ENCODE measurements around the gene ATOH8. TPM values are rescaled to one million over a fixed set of nuclear protein-coding genes. Genes with fewer than 3 reads are reported as not detected.

Gene ATOH8
- total and polyA plus RNA-seq, 2 experiments from 2014 or later = 12.7 to 50.1 TPM

DNA sequence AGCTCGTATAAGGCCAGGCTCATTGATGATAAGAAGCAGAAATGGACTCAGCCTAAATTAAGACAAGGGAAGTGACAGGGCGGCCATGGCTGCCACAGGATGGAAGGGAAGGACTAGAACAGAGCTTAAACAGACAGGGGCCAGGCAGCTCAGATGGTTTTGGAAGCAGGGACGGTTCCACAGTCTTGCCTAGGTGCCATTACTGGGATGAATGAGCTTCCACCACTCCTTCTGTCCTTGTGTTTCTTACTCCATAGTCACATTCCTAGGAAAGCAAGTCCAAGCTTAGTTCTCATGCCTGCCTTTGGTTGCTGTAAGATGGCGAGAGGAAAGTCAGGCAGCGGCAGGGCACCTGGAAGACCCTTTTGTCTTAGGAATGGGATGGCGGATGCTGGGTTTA lies 47.7 kb upstream of the ATOH8 start:
- H3F3A ChIP-seq (ENCODE audit: insufficient read depth) = peaks cover 33% of the 10 kb centered on the region
- no peak for DNase-seq
- peak overlapping the region; percentile 44 for H3K27ac ChIP-seq
- TF ChIP-seq EZH2phosphoT487 (IDR thresholded peaks at IDR 0.05; ENCODE audit: insufficient read depth, low read depth) (no peak), EZH2 (IDR thresholded peaks at IDR 0.05; ENCODE audit: insufficient read depth, poor library complexity, severe bottlenecking) (no peak)
- H3K4me3 ChIP-seq = no peak overlapping the region
- H3K9ac ChIP-seq = no peak overlapping the region
- in situ Hi-C loops (cut with MboI) = no loop called here
- no peak overlapping the region for H2AFZ ChIP-seq
- 78 to 82% methylated on average over 6 of the region's 6 CpGs for WGBS, 2 experiments (ENCODE audit: low coverage in 1 of 2, low lambda C conversion rate in 2 of 2, missing lambda C conversion rate in 2 of 2)
- H3K9me2 ChIP-seq (ENCODE audit: insufficient read depth) = no peaks in the 10 kb centered on the region
- no peaks in the 10 kb centered on the region for H3K9me3 ChIP-seq (ENCODE audit: low read depth)
- H3K36me3 ChIP-seq (ENCODE audit: low read depth) = no peaks in the 10 kb centered on the region
- H3K4me1 ChIP-seq (ENCODE audit: insufficient read depth) = peaks cover 31% of the 10 kb centered on the region
- no peaks in the 10 kb centered on the region for H3K27me3 ChIP-seq (replicated peaks; ENCODE audit: insufficient read depth)
- no peak overlapping the region for H3K4me2 ChIP-seq (ENCODE audit: unreplicated experiment)
- no peaks in the 10 kb centered on the region for H3K79me2 ChIP-seq (ENCODE audit: insufficient read depth)
- H4K20me1 ChIP-seq (ENCODE audit: insufficient read depth) = no peaks in the 10 kb centered on the region

DNA sequence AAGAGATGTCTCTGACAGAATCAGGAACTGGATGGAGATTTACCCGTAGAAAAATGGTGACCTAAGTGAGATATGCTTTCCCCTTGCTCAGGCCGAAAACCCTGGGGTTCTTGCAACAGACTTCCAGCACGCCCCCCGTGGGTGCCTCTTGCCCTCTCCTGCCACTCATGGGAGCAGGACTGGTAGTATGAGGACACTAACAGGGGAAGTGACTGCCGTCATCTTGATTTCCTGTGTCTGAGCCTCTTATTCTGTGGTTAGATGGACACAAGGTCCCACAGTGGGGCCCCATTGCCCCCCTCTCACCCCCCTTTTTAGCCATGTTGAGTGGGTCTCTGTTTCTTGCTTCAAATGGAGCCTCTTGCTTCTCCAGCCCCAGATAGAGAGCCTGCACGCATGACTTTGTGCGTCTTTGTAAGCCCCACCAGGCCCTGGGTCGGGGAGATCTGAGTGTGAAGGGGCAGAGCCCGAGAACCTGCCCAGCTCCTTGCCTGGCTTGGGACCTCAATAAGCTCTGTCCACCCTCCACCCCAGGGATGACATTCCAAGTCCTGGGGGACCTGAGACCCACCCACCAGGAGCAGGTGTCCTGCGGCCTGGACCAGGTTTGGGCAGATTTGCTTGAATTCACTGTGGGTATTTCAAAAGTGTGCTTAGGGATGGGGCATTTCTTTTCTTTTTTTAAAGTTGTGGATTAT lies 47.0 kb upstream of the ATOH8 start:
- no peak overlapping the region for H3K27ac ChIP-seq
- no peak overlapping the region for H3K4me2 ChIP-seq (ENCODE audit: unreplicated experiment)
- H3K9me2 ChIP-seq (ENCODE audit: insufficient read depth) = no peaks in the 10 kb centered on the region
- no peak overlapping the region for H3K4me3 ChIP-seq
- H3K79me2 ChIP-seq (ENCODE audit: insufficient read depth) = no peaks in the 10 kb centered on the region
- no peaks in the 10 kb centered on the region for H3K36me3 ChIP-seq (ENCODE audit: low read depth)
- H2AFZ ChIP-seq = no peak overlapping the region
- H3K9ac ChIP-seq = no peak overlapping the region
- no peaks in the 10 kb centered on the region for H4K20me1 ChIP-seq (ENCODE audit: insufficient read depth)
- H3K9me3 ChIP-seq (ENCODE audit: low read depth) = no peaks in the 10 kb centered on the region
- 79 to 81% methylated on average over 10 of the region's 10 CpGs for WGBS, 2 experiments (ENCODE audit: low coverage in 1 of 2, low lambda C conversion rate in 2 of 2, missing lambda C conversion rate in 2 of 2)
- TF ChIP-seq EZH2 (IDR thresholded peaks at IDR 0.05; ENCODE audit: insufficient read depth, poor library complexity, severe bottlenecking) (no peak), EZH2phosphoT487 (IDR thresholded peaks at IDR 0.05; ENCODE audit: insufficient read depth, low read depth) (no peak)
- DNase-seq = no peak
- peaks cover 25% of the 10 kb centered on the region for H3K4me1 ChIP-seq (ENCODE audit: insufficient read depth)
- no peaks in the 10 kb centered on the region for H3K27me3 ChIP-seq (replicated peaks; ENCODE audit: insufficient read depth)
- peaks cover 29% of the 10 kb centered on the region for H3F3A ChIP-seq (ENCODE audit: insufficient read depth)
- in situ Hi-C loops (cut with MboI) = no loop called here

DNA sequence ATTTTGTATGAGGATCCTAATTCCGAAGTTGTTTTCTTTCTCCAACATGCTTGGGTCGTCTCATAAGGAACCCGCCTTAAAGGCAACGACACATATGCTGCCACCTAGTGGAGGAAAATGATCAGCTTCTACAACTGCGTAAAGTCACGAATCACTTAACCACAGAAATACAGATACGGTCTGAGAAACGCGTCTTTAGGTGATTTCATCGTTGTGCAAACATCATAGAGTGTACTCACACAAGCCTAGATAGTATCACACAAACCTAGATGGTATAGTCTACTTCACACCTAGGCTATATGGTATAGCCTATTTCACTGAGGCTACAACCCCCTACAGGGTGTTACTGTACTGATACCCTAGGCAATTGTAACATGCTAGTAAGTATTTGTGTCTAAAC lies 46.5 kb upstream of the ATOH8 start:
- H4K20me1 ChIP-seq (ENCODE audit: insufficient read depth) = no peaks in the 10 kb centered on the region
- no peaks in the 10 kb centered on the region for H3K9me3 ChIP-seq (ENCODE audit: low read depth)
- H3K79me2 ChIP-seq (ENCODE audit: insufficient read depth) = no peaks in the 10 kb centered on the region
- no peak overlapping the region for H3K4me2 ChIP-seq (ENCODE audit: unreplicated experiment)
- peak; percentile 90 for DNase-seq
- H3K27ac ChIP-seq = no peak overlapping the region
- H3K27me3 ChIP-seq (replicated peaks; ENCODE audit: insufficient read depth) = no peaks in the 10 kb centered on the region
- TF ChIP-seq EZH2phosphoT487 (IDR thresholded peaks at IDR 0.05; ENCODE audit: insufficient read depth, low read depth) = no peak
- no peak for TF ChIP-seq EZH2 (IDR thresholded peaks at IDR 0.05; ENCODE audit: insufficient read depth, poor library complexity, severe bottlenecking)
- no peaks in the 10 kb centered on the region for H3K36me3 ChIP-seq (ENCODE audit: low read depth)
- H3K4me3 ChIP-seq = no peak overlapping the region
- H2AFZ ChIP-seq = no peak overlapping the region
- H3K4me1 ChIP-seq (ENCODE audit: insufficient read depth) = peaks cover 20% of the 10 kb centered on the region
- in situ Hi-C loops (cut with MboI) = no loop called here
- peaks cover 25% of the 10 kb centered on the region for H3F3A ChIP-seq (ENCODE audit: insufficient read depth)
- no peak overlapping the region for H3K9ac ChIP-seq
- 1% methylated on average over 10 of the region's 10 CpGs for WGBS, 2 experiments (ENCODE audit: low coverage in 1 of 2, low lambda C conversion rate in 2 of 2, missing lambda C conversion rate in 2 of 2)
- no peaks in the 10 kb centered on the region for H3K9me2 ChIP-seq (ENCODE audit: insufficient read depth)

DNA sequence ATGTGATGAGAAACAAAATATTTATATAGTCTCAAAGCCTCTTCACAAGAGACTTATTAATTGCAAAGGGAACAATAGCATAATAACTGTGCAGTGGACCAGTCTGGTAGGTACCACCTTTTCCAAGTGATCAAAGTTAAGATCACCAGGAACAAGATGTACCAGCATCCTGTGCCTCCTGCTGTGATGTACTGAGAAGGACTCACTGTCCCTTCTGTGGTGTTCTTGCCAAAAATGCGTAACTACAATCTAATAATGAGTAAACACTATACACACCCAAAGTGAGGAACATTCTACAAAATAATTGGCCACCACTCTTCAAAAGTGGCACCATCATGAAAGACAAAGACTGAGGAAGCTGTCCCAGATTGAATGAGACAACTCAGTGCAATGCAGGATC lies 45.1 kb upstream of the ATOH8 start:
- Histone ChIP-seq H4K20me1 (ENCODE audit: insufficient read depth) (no peaks in the 10 kb centered on the region), H3K9me3 (ENCODE audit: low read depth) (no peaks in the 10 kb centered on the region), H3F3A (ENCODE audit: insufficient read depth) (0 out of 2 replicates have a peak, but pooled peaks cover 18% of the 10 kb centered on the region), H3K79me2 (ENCODE audit: insufficient read depth) (no peaks in the 10 kb centered on the region), H3K36me3 (ENCODE audit: low read depth) (no peaks in the 10 kb centered on the region), H3K4me2 (ENCODE audit: unreplicated experiment) (no peak overlapping the region), H3K27me3 (replicated peaks; ENCODE audit: insufficient read depth) (no peaks in the 10 kb centered on the region), H3K27ac (no peak overlapping the region), H3K9me2 (ENCODE audit: insufficient read depth) (no peaks in the 10 kb centered on the region), H3K9ac (no peak overlapping the region), H3K4me1 (ENCODE audit: insufficient read depth) (peaks cover 19% of the 10 kb centered on the region), H3K4me3 (no peak overlapping the region), H2AFZ (no peak overlapping the region)
- no peak for TF ChIP-seq EZH2 (IDR thresholded peaks at IDR 0.05; ENCODE audit: insufficient read depth, poor library complexity, severe bottlenecking)
- TF ChIP-seq EZH2phosphoT487 (IDR thresholded peaks at IDR 0.05; ENCODE audit: insufficient read depth, low read depth) = no peak
- no peak for DNase-seq
- WGBS, 2 experiments (ENCODE audit: low coverage in 1 of 2, low lambda C conversion rate in 2 of 2, missing lambda C conversion rate in 2 of 2) = 65 to 70% methylated on average over 1 of the region's 1 CpG
- in situ Hi-C loops (cut with MboI) = no loop called here

Measured in GM23248 (cell line).